ENCODE results near the gene CENPB. TPM values are rescaled to one million over a fixed set of nuclear protein-coding genes. Genes with fewer than 3 reads are reported as not detected.

The CENPB gene
- total and polyA plus RNA-seq, 11 donors: 56.2 to 122 (median 75.3) TPM

- H3K27ac ChIP-seq: peak within 1 kb of the TSS in 4 of 12 donors; percentile 7 to 52 (median 42)
- intact Hi-C loops (cut with DNase I): loop anchor here in 5 of 10 donors (5.0 to 10.0 kb wide), 4 partner anchors 73 to 303 kb away; no protein-coding TSS in a partner anchor
- peak within 1 kb of the TSS in 11 of 12 donors; percentile 17 to 58 (median 46) for H3K4me3 ChIP-seq
Observed at GRCh38 chr20:3781153-3781910, 5.2 kb downstream of the CENPB start, which contains the start of gene SPEF1. TSS of gene SPEF1 (minus strand) at chr20:3781448. CDS start at chr20:3781287, 161 bp downstream.

GRCh38 chr20:3778976-3779375, 7.6 kb downstream of the CENPB start:
- Histone ChIP-seq H3K27ac (no peak overlapping the region), H3K4me3 (no peak overlapping the region), H3K27me3 (peaks cover 0 to 5% (median 0%) of the 10 kb centered on the region in 9 donors), H3K4me1 (peaks cover 0 to 34% (median 25%) of the 10 kb centered on the region in 12 donors), H3K9me3 (peaks cover 0 to 4% (median 0%) of the 10 kb centered on the region in 12 donors), H3K36me3 (peaks cover 0 to 4% (median 0%) of the 10 kb centered on the region in 9 donors)
- WGBS, 4 donors: 28 to 51% (median 41%) methylated on average over 17 to 18 of the region's 18 CpGs
- TF ChIP-seq POLR2A (IDR thresholded peaks at IDR 0.05) (no peak), CTCF (IDR thresholded peaks at IDR 0.05) (no peak)
- DNase-seq: peak in 2 of 5 donors; percentile 22 to 50
- intact Hi-C loops (cut with DNase I): loop anchor here in 3 of 10 donors (10.0 kb wide), 3 partner anchors 64 to 314 kb away; partner anchors contain the start of gene SIGLEC1 (in 1 of the 3)
- no peak for ATAC-seq

More at GRCh38 chr20:3781153-3781910, 5.2 kb downstream of the CENPB start, which contains the start of gene SPEF1:
- no peak for TF ChIP-seq POLR2A (IDR thresholded peaks at IDR 0.05)
- peak in 11 of 12 donors; percentile 21 to 54 (median 39) for TF ChIP-seq CTCF (IDR thresholded peaks at IDR 0.05)
- peaks cover 0 to 18% (median 4%) of the 10 kb centered on the region in 9 donors for H3K36me3 ChIP-seq
- ATAC-seq (peak; percentile 80 to 90 (median 84)), DNase-seq (peak; percentile 68 to 85 (median 81))
- 13 to 18% (median 16%) methylated on average over 28 of the region's 28 CpGs for WGBS, 4 donors
- H3K4me1 ChIP-seq: peaks cover 4 to 55% (median 42%) of the 10 kb centered on the region in 12 donors
- H3K9me3 ChIP-seq: no peaks in the 10 kb centered on the region
- H3K27me3 ChIP-seq: peaks cover 0 to 5% (median 0%) of the 10 kb centered on the region in 9 donors

- Histone ChIP-seq H3K27me3 (peaks cover 0 to 5% (median 0%) of the 10 kb centered on the region in 9 donors), H3K9me3 (peaks cover 0 to 4% (median 0%) of the 10 kb centered on the region in 12 donors), H3K4me3 (peak overlapping the region; percentile 21 to 64 (median 50)), H3K4me1 (peaks cover 0 to 28% (median 20%) of the 10 kb centered on the region in 12 donors), H3K27ac (peak overlapping the region in 2 of 12 donors; percentile 9 to 22), H3K36me3 (peaks cover 0 to 4% (median 0%) of the 10 kb centered on the region in 9 donors)
- WGBS, 4 donors: 3 to 13% (median 5%) methylated on average over 30 to 70 of the region's 70 CpGs
- peak in 3 of 4 donors; percentile 60 to 74 (median 71) for ATAC-seq
- TF ChIP-seq CTCF (IDR thresholded peaks at IDR 0.05): peak in 1 of 12 donors; percentile 10
- no peak for TF ChIP-seq POLR2A (IDR thresholded peaks at IDR 0.05)
- intact Hi-C loops (cut with DNase I): loop anchor here in 3 of 10 donors (10.0 kb wide), 3 partner anchors 63 to 313 kb away; partner anchors contain the start of gene SIGLEC1 (in 1 of the 3)
- DNase-seq: peak; percentile 66 to 89 (median 73)
Observed at GRCh38 chr20:3777716-3778629, 8.6 kb downstream of the CENPB start.
